ENCODE results near the gene MYO3A.
"Not testable (repeated sequence)": the region's sequence is repeated elsewhere in the genome, so short reads cannot be mapped to it uniquely, and the experiment has no call there.

The MYO3A gene

GRCh38 chr10:25982107-25982506 lies 48.1 kb downstream of the MYO3A start:
- DNase-seq (ENCODE audit: low read depth in 2 of 2), result no peak

GRCh38 chr10:25988583-25988982 lies 54.6 kb downstream of the MYO3A start:
- no peak for DNase-seq (ENCODE audit: low read depth in 2 of 2)

- DNase-seq (ENCODE audit: low read depth in 2 of 2), result no peak
Measured at GRCh38 chr10:25989951-25990350, 55.9 kb downstream of the MYO3A start.

GRCh38 chr10:25999295-25999981 lies 65.4 kb downstream of the MYO3A start:
- DNase-seq (ENCODE audit: low read depth in 2 of 2), result no peak

GRCh38 chr10:26000971-26001370 lies 66.9 kb downstream of the MYO3A start:
- DNase-seq (ENCODE audit: low read depth in 2 of 2), result no peak

- not testable (repeated sequence) for DNase-seq (ENCODE audit: low read depth in 2 of 2)
Measured at GRCh38 chr10:26002466-26002865, 68.4 kb downstream of the MYO3A start.

GRCh38 chr10:26015092-26015491 lies 81.1 kb downstream of the MYO3A start:
- DNase-seq (ENCODE audit: low read depth in 2 of 2), result no peak

- no peak for DNase-seq (ENCODE audit: low read depth in 2 of 2)
Measured at GRCh38 chr10:26022831-26023230, 88.8 kb downstream of the MYO3A start.

GRCh38 chr10:26024303-26024702 lies 90.3 kb downstream of the MYO3A start:
- DNase-seq (ENCODE audit: low read depth in 2 of 2), result no peak

- no peak for DNase-seq (ENCODE audit: low read depth in 2 of 2)
Measured at GRCh38 chr10:26025523-26025922, 91.5 kb downstream of the MYO3A start.

GRCh38 chr10:26029858-26030257 lies 95.8 kb downstream of the MYO3A start:
- DNase-seq (ENCODE audit: low read depth in 2 of 2), result no peak

GRCh38 chr10:26031300-26031699 lies 97.3 kb downstream of the MYO3A start:
- DNase-seq (ENCODE audit: low read depth in 2 of 2), result no peak

GRCh38 chr10:26043469-26043868 lies 109.4 kb downstream of the MYO3A start:
- no peak for DNase-seq (ENCODE audit: low read depth in 2 of 2)

- no peak for DNase-seq (ENCODE audit: low read depth in 2 of 2)
Measured at GRCh38 chr10:26044141-26044749, 110.2 kb downstream of the MYO3A start.

GRCh38 chr10:26046073-26046700 lies 112.2 kb downstream of the MYO3A start:
- no peak for DNase-seq (ENCODE audit: low read depth in 2 of 2)

GRCh38 chr10:26048756-26049155 lies 114.7 kb downstream of the MYO3A start:
- no peak for DNase-seq (ENCODE audit: low read depth in 2 of 2)

- DNase-seq (ENCODE audit: low read depth in 2 of 2), result no peak
Measured at GRCh38 chr10:26052326-26052725, 118.3 kb downstream of the MYO3A start.

GRCh38 chr10:26057466-26057865 lies 123.4 kb downstream of the MYO3A start:
- no peak for DNase-seq (ENCODE audit: low read depth in 2 of 2)

GRCh38 chr10:26064106-26064505 lies 130.1 kb downstream of the MYO3A start:
- no peak for DNase-seq (ENCODE audit: low read depth in 2 of 2)

GRCh38 chr10:26067680-26068079 lies 133.7 kb downstream of the MYO3A start:
- DNase-seq (ENCODE audit: low read depth in 2 of 2), result no peak

GRCh38 chr10:26080971-26081370 lies 146.9 kb downstream of the MYO3A start:
- not testable (repeated sequence) for DNase-seq (ENCODE audit: low read depth in 2 of 2)

- no peak for DNase-seq (ENCODE audit: low read depth in 2 of 2)
Measured at GRCh38 chr10:26081459-26081858, 147.4 kb downstream of the MYO3A start.

- DNase-seq (ENCODE audit: low read depth in 2 of 2), result no peak
Measured at GRCh38 chr10:26085549-26085948, 151.5 kb downstream of the MYO3A start.

All from fibroblast of skin of left quadriceps (primary cell).